ENCODE results near the gene NECAB2. TPM values are rescaled to one million over a fixed set of nuclear protein-coding genes. Genes with fewer than 3 reads are reported as not detected.

NECAB2 gene
- total and polyA plus RNA-seq, 4 donors, result 12.7 to 82.1 (median 46.7) TPM

- no peak overlapping the region for H3K4me3 ChIP-seq (ENCODE audit: low read depth, low read length)
- H3K27me3 ChIP-seq (ENCODE audit: control insufficient read depth, insufficient read depth, low read length), result peaks cover 2% of the 10 kb centered on the region
- H3K36me3 ChIP-seq (ENCODE audit: control insufficient read depth, insufficient read depth, low read length), result peaks cover 14% of the 10 kb centered on the region
- DNase-seq (ENCODE audit: low read depth in 4 of 6, low spot score in 6 of 6), result no peak
- peaks cover 21% of the 10 kb centered on the region for H3K4me1 ChIP-seq (ENCODE audit: control insufficient read depth, insufficient read depth, low read length)
- no peak overlapping the region for H3K27ac ChIP-seq (ENCODE audit: low read depth, low read length)
- H3K9me3 ChIP-seq (ENCODE audit: control insufficient read depth, insufficient read depth, low read length), result no peaks in the 10 kb centered on the region
- WGBS (ENCODE audit: insufficient coverage), result 87% methylated on average over 13 of the region's 13 CpGs
These were observed 1.8 kb upstream of the NECAB2 start for GRCh38 chr16:83966153-83966696.

DNA sequence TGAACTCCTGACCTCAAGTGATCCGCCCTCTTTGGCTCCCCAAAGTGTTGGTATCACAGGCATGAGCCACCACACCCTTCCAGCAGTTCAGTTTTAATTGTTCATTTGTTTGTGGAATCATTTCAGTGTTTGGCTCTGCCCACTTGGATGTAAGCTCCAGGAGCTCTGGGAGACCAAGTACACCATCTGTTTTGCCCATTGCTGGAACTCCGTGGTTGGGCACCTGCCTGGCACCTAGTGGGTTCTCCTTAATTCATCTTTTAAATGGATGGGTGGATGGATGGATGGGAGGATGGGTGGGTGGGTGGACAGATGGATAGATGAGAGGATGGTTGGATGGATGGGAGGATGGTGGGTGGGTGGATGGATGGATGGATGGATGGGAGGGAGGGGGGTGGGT, 953 bp upstream of the NECAB2 start:
- DNase-seq (ENCODE audit: low read depth in 4 of 6, low spot score in 6 of 6), result no peak
- 40% methylated on average over 1 of the region's 2 CpGs for WGBS (ENCODE audit: insufficient coverage)
- H3K4me1 ChIP-seq (ENCODE audit: control insufficient read depth, insufficient read depth, low read length), result peaks cover 21% of the 10 kb centered on the region
- H3K9me3 ChIP-seq (ENCODE audit: control insufficient read depth, insufficient read depth, low read length), result no peaks in the 10 kb centered on the region
- H3K27me3 ChIP-seq (ENCODE audit: control insufficient read depth, insufficient read depth, low read length), result peaks cover 2% of the 10 kb centered on the region
- H3K27ac ChIP-seq (ENCODE audit: low read depth, low read length), result no peak overlapping the region
- H3K36me3 ChIP-seq (ENCODE audit: control insufficient read depth, insufficient read depth, low read length), result peaks cover 22% of the 10 kb centered on the region
- H3K4me3 ChIP-seq (ENCODE audit: low read depth, low read length), result no peak overlapping the region

- WGBS (ENCODE audit: insufficient coverage), result under 1% methylated on average over 73 of the region's 87 CpGs
- peak in 1 of 6 donors; percentile 36 for DNase-seq (ENCODE audit: low read depth in 4 of 6, low spot score in 6 of 6)
- Histone ChIP-seq H3K27me3 (ENCODE audit: control insufficient read depth, insufficient read depth, low read length) (peaks cover 2% of the 10 kb centered on the region), H3K9me3 (ENCODE audit: control insufficient read depth, insufficient read depth, low read length) (no peaks in the 10 kb centered on the region), H3K4me3 (ENCODE audit: low read depth, low read length) (no peak overlapping the region), H3K27ac (ENCODE audit: low read depth, low read length) (no peak overlapping the region), H3K36me3 (ENCODE audit: control insufficient read depth, insufficient read depth, low read length) (peaks cover 19% of the 10 kb centered on the region), H3K4me1 (ENCODE audit: control insufficient read depth, insufficient read depth, low read length) (peaks cover 21% of the 10 kb centered on the region)
These were observed 335 bp downstream of the NECAB2 start for GRCh38 chr16:83968306-83968851.

- Histone ChIP-seq H3K4me3 (ENCODE audit: low read depth, low read length) (peak overlapping the region; percentile 32), H3K4me1 (ENCODE audit: control insufficient read depth, insufficient read depth, low read length) (peaks cover 25% of the 10 kb centered on the region), H3K27me3 (ENCODE audit: control insufficient read depth, insufficient read depth, low read length) (peaks cover 2% of the 10 kb centered on the region), H3K9me3 (ENCODE audit: control insufficient read depth, insufficient read depth, low read length) (no peaks in the 10 kb centered on the region), H3K27ac (ENCODE audit: low read depth, low read length) (no peak overlapping the region), H3K36me3 (ENCODE audit: control insufficient read depth, insufficient read depth, low read length) (peaks cover 19% of the 10 kb centered on the region)
- no peak for DNase-seq (ENCODE audit: low read depth in 4 of 6, low spot score in 6 of 6)
- 3% methylated on average over 42 of the region's 45 CpGs for WGBS (ENCODE audit: insufficient coverage)
These were observed 1.0 kb downstream of the NECAB2 start for GRCh38 chr16:83968891-83969649.

- peaks cover 30% of the 10 kb centered on the region for H3K4me1 ChIP-seq (ENCODE audit: control insufficient read depth, insufficient read depth, low read length)
- 53% methylated on average over 14 of the region's 18 CpGs for WGBS (ENCODE audit: insufficient coverage)
- no peak for DNase-seq (ENCODE audit: low read depth in 4 of 6, low spot score in 6 of 6)
- H3K27ac ChIP-seq (ENCODE audit: low read depth, low read length), result no peak overlapping the region
- H3K4me3 ChIP-seq (ENCODE audit: low read depth, low read length), result no peak overlapping the region
- H3K9me3 ChIP-seq (ENCODE audit: control insufficient read depth, insufficient read depth, low read length), result no peaks in the 10 kb centered on the region
- H3K27me3 ChIP-seq (ENCODE audit: control insufficient read depth, insufficient read depth, low read length), result peaks cover 2% of the 10 kb centered on the region
- H3K36me3 ChIP-seq (ENCODE audit: control insufficient read depth, insufficient read depth, low read length), result peaks cover 19% of the 10 kb centered on the region
These were observed 1.9 kb downstream of the NECAB2 start for GRCh38 chr16:83969771-83970429.

DNA sequence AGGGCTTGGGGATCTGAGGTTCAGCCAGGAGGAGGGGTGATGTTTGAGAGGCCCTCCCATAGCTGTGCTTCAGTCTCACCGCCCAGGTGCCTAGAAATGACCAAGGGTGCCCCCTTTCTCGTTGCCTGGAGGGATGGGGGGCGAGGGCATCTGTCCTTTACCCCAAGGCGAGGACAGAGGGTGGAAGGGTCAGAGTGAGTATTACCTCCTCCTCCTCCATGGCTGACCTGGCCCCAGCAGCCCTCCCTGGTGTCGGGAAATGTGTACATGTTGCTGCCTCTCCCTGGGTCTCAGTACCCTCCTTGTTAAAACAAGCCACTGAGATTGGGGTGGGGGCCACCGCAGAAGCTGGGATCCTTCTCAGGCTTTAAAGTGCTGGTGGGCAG, 2.4 kb downstream of the NECAB2 start:
- Histone ChIP-seq H3K9me3 (ENCODE audit: control insufficient read depth, insufficient read depth, low read length) (no peaks in the 10 kb centered on the region), H3K27me3 (ENCODE audit: control insufficient read depth, insufficient read depth, low read length) (peaks cover 2% of the 10 kb centered on the region), H3K27ac (ENCODE audit: low read depth, low read length) (no peak overlapping the region), H3K36me3 (ENCODE audit: control insufficient read depth, insufficient read depth, low read length) (peaks cover 14% of the 10 kb centered on the region), H3K4me3 (ENCODE audit: low read depth, low read length) (no peak overlapping the region), H3K4me1 (ENCODE audit: control insufficient read depth, insufficient read depth, low read length) (peaks cover 32% of the 10 kb centered on the region)
- DNase-seq (ENCODE audit: low read depth in 4 of 6, low spot score in 6 of 6), result no peak
- 69% methylated on average over 1 of the region's 6 CpGs for WGBS (ENCODE audit: insufficient coverage)

DNA sequence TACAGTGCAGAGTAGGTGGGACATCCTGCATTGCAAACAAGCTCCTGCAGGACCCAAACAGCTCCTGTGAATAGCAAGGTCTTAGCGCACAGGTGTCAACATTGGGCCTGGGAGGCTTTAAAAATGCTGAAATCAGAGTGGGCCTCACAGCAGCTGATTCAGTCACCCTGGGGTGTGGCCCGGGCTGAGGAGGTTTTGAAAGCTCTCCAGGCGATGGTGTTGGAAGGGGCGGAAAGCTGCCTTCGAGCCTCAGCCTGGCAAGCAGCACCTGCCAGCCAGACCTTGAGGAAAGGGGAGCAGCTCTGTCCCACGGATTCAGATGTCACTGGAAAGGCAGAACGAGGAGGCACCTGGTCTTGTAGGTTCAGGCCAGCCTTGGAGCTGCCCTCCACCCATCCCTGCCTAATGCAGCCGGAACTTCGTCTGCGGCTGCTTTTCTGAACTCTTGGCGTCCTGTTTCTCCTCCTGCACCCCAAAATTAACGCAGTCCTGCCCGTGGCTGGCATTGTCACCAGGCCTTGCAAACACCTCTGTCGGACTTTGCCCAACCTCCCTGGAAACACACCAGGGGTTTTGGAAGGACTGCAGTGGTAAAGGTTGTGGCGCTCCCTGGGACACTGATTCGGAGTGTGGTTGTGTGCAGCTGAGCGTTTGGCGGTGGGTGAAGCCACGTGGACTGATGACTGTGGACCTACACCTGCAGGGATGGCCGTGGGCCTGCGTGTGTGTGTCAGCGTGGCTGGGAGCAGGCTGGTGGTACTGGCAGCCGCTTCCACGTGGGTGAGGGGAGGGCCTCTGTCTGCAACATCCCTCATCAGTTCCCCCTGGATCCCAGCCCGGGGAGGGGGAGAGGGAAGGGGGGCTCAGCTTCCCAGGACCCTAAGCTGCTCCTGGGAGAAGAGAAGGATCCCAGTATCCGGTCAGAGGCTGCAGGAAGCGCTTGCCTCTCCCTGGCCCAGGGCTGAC, 3.4 kb downstream of the NECAB2 start:
- H3K27ac ChIP-seq (ENCODE audit: low read depth, low read length), result no peak overlapping the region
- 74% methylated on average over 19 of the region's 27 CpGs for WGBS (ENCODE audit: insufficient coverage)
- H3K4me1 ChIP-seq (ENCODE audit: control insufficient read depth, insufficient read depth, low read length), result peaks cover 34% of the 10 kb centered on the region
- H3K27me3 ChIP-seq (ENCODE audit: control insufficient read depth, insufficient read depth, low read length), result peaks cover 2% of the 10 kb centered on the region
- no peak overlapping the region for H3K4me3 ChIP-seq (ENCODE audit: low read depth, low read length)
- H3K36me3 ChIP-seq (ENCODE audit: control insufficient read depth, insufficient read depth, low read length), result peaks cover 9% of the 10 kb centered on the region
- DNase-seq (ENCODE audit: low read depth in 4 of 6, low spot score in 6 of 6), result no peak
- no peaks in the 10 kb centered on the region for H3K9me3 ChIP-seq (ENCODE audit: control insufficient read depth, insufficient read depth, low read length)

DNA sequence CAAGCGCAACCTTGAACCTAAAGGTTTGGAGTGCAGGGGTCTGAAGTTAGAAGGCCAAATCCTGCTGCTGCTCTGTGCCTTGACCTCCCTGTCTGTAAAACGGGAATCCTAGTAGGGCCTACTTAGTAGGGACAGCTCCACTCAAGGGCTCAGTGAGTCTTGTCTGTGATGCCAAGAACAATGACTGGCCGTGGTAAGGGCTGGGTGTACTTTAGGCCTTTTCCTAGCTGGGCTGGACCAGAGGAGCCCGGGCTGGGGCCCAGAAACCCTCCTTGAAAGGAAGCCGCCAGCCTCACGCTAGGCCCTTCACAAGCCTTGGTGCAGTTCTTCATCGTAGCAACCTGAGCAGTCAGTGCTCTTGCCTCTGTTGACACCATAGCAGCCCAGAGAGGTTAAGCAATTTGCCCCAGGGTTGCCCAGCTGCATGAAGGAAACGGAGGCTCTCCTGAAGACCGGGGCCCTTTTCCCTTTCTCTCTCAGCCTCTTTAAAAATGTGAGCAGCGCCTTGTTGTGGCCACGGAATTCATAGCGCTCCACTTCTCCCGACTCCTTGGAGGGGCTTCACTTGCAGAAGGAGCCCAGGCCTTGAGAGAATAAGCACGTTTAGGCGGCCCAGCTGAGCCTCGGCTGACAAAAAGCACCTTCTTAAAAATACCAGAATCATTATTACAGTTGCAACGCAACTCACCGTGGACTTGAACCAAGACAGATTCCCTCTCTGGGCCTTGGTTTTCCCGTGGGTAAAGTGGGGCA, 4.4 kb downstream of the NECAB2 start:
- Histone ChIP-seq H3K9me3 (ENCODE audit: control insufficient read depth, insufficient read depth, low read length) (no peaks in the 10 kb centered on the region), H3K4me1 (ENCODE audit: control insufficient read depth, insufficient read depth, low read length) (peaks cover 34% of the 10 kb centered on the region), H3K27ac (ENCODE audit: low read depth, low read length) (no peak overlapping the region), H3K27me3 (ENCODE audit: control insufficient read depth, insufficient read depth, low read length) (peaks cover 2% of the 10 kb centered on the region), H3K4me3 (ENCODE audit: low read depth, low read length) (no peak overlapping the region), H3K36me3 (ENCODE audit: control insufficient read depth, insufficient read depth, low read length) (peaks cover 9% of the 10 kb centered on the region)
- 80% methylated on average over 17 of the region's 19 CpGs for WGBS (ENCODE audit: insufficient coverage)
- no peak for DNase-seq (ENCODE audit: low read depth in 4 of 6, low spot score in 6 of 6)
